OCI-LY7 (cell line): ENCODE results near the gene PET117. TPM values are rescaled to one million over a fixed set of nuclear protein-coding genes. Genes with fewer than 3 reads are reported as not detected.

ENCODE experiments used
- BruUV-seq: library from RNA; stranded (reverse); fragments of 400-500 nt; replicated peaks from 2 replicates; lab custom pipeline; 2021; lab: Mats Ljungman, UMichigan
- CTCF ChIA-PET: fragments of 300-600 bp; sonication (Branson Sonifier 250); formaldehyde crosslinking; loops from one replicate; lab custom pipeline; 2022; ENCODE audit warnings: antibody characterized with exemption; ENCODE audit not compliant: unreplicated experiment; lab: Charles Lee
- POLR2A ChIA-PET: fragments of 300-600 bp; sonication (Branson Sonifier 250); formaldehyde crosslinking; loops from one replicate; lab custom pipeline; 2022; ENCODE audit warnings: antibody characterized with exemption; lab: Charles Lee
- DNase-seq: peaks from one replicate; pipeline ENCODE4 v3.0.0-alpha.2; 2015; ENCODE audit warnings: low spot score
- H2AFZ ChIP-seq: fragments of 200-600 bp; sonication (generic), shearing (Covaris generic); 2 replicates; pipeline ENCODE4 v1.6.1; 2014; ENCODE audit warnings: mild to moderate bottlenecking, antibody characterized with exemption, low read length, moderate library complexity
- H3K27ac ChIP-seq: fragments of 200-600 bp; sonication (generic); 2 replicates; pipeline ENCODE4 v1.5.1; 2014; ENCODE audit warnings: mixed run types, low read depth, mild to moderate bottlenecking, moderate library complexity, low read length, inconsistent platforms; ENCODE audit not compliant: poor library complexity, severe bottlenecking
- H3K36me3 ChIP-seq: fragments of 200-600 bp; sonication (generic); 2 replicates; pipeline ENCODE4 v1.6.1; 2014; ENCODE audit warnings: mild to moderate bottlenecking, antibody characterized with exemption, low read length, moderate library complexity, mixed read lengths; ENCODE audit not compliant: insufficient read depth
- H3K4me1 ChIP-seq: fragments of 200-600 bp; sonication (generic); 2 replicates; pipeline ENCODE4 v1.5.1; 2014; ENCODE audit warnings: mild to moderate bottlenecking, low read length; ENCODE audit not compliant: insufficient read depth, poor library complexity, severe bottlenecking
- H3K4me2 ChIP-seq: fragments of 200-600 bp; sonication (generic); 2 replicates; pipeline ENCODE4 v1.6.1; 2014; ENCODE audit warnings: mild to moderate bottlenecking, low read length
- H3K4me3 ChIP-seq: fragments of 200-600 bp; sonication (generic); 2 replicates; pipeline ENCODE4 v1.5.1; 2014; ENCODE audit warnings: mild to moderate bottlenecking, low read depth, low read length; ENCODE audit not compliant: poor library complexity, severe bottlenecking
- H3K79me2 ChIP-seq: fragments of 200-600 bp; sonication (generic); 2 replicates; pipeline ENCODE4 v1.6.1; 2016; ENCODE audit warnings: low read depth, mild to moderate bottlenecking, low read length, moderate library complexity, mixed read lengths; ENCODE audit not compliant: insufficient read depth
- H3K9me2 ChIP-seq: fragments of 200-600 bp; sonication (generic); 2 replicates; pipeline ENCODE4 v1.6.1; 2016; ENCODE audit warnings: mild to moderate bottlenecking, low read length, mixed read lengths; ENCODE audit not compliant: insufficient read depth
- H3K9me3 ChIP-seq: fragments of 200-600 bp; sonication (generic); 2 replicates; pipeline ENCODE4 v1.6.1; 2014; ENCODE audit warnings: mild to moderate bottlenecking, mixed run types, low read length, mixed read lengths
- H4K20me1 ChIP-seq: fragments of 200-600 bp; sonication (generic); 2 replicates; pipeline ENCODE4 v1.6.1; 2014; ENCODE audit warnings: mild to moderate bottlenecking, antibody characterized with exemption, low read length, moderate library complexity, mixed read lengths; ENCODE audit not compliant: insufficient read depth
- CTCF ChIP-seq: fragments of 200-600 bp; sonication (generic); conservative IDR thresholded peaks from 2 replicates; pipeline ENCODE4 v1.5.1; 2014; ENCODE audit warnings: mild to moderate bottlenecking, antibody characterized with exemption, low read length, moderate library complexity, mixed read lengths
- EZH2phosphoT487 ChIP-seq: fragments of 200-600 bp; sonication (generic); IDR thresholded peaks from 2 replicates; pipeline ENCODE4 v1.6.1; 2018; ENCODE audit warnings: low read depth, borderline replicate concordance, mild to moderate bottlenecking, mixed run types, antibody characterized with exemption, low read length, moderate library complexity, mixed read lengths
- intact Hi-C: fragments of 100-400 bp; cut with micrococcal nuclease; formaldehyde crosslinking; loops from one replicate; pipeline ENCODE4 v1.10.0; 2022; ENCODE audit not compliant: unreplicated experiment
- total RNA-seq, 2 experiments: library from RNA; depleted of rRNA in 1 of 2; stranded (reverse); fragments of >200 nt in 1 of 2; shearing (Covaris generic) in 1 of 2; gene quantifications; 2 replicates each; pipeline ENCODE4 v1.2.3, GENCODE V29; 2014 to 2022

PET117 gene
- total RNA-seq, 2 experiments from 2014 or later: 13.1 to 20.9 TPM

- Histone ChIP-seq H3K4me3 (no peak overlapping the region), H2AFZ (no peak overlapping the region), H4K20me1 (no peaks in the 10 kb centered on the region; the same call in 1 of the 2 replicates), H3K9me2 (no peaks in the 10 kb centered on the region), H3K4me2 (no peak overlapping the region), H3K27ac (no peak overlapping the region), H3K79me2 (peaks cover 11% of the 10 kb centered on the region; the same call in 1 of the 2 replicates), H3K9me3 (no peaks in the 10 kb centered on the region), H3K36me3 (peaks cover 72% of the 10 kb centered on the region), H3K4me1 (no peaks in the 10 kb centered on the region)
- no peak for DNase-seq
- ChIA-PET CTCF (no interaction called here), POLR2A (interaction anchor here (0.8 to 1.1 kb wide), 4 partner anchors 9 to 26 kb away, joined by 3 to 6 read pairs (median 4); no protein-coding TSS in a partner anchor)
- BruUV-seq: no TSS peak
- TF ChIP-seq CTCF (no peak), EZH2phosphoT487 (no peak)
- intact Hi-C loops: no loop called here
These were observed 29.3 kb downstream of the PET117 start for GRCh38 chr20:18166950-18167349.

- intact Hi-C loops: no loop called here
- Histone ChIP-seq H3K9me2 (no peaks in the 10 kb centered on the region), H3K79me2 (peaks cover 7% of the 10 kb centered on the region; the same call in 1 of the 2 replicates), H3K4me2 (no peak overlapping the region), H3K4me3 (no peak overlapping the region), H3K9me3 (no peaks in the 10 kb centered on the region), H2AFZ (no peak overlapping the region), H3K27ac (no peak overlapping the region), H3K36me3 (peaks cover 58% of the 10 kb centered on the region), H3K4me1 (no peaks in the 10 kb centered on the region), H4K20me1 (no peaks in the 10 kb centered on the region)
- ChIA-PET CTCF (no interaction called here), POLR2A (interaction anchor here (0.7 kb wide), 1 partner anchor 139 kb away, joined by 3 read pairs; no protein-coding TSS in a partner anchor)
- no TSS peak for BruUV-seq
- DNase-seq: no peak
- TF ChIP-seq CTCF (no peak), EZH2phosphoT487 (no peak)
These were observed 34.7 kb downstream of the PET117 start for GRCh38 chr20:18172379-18172778.

GRCh38 chr20:18174906-18175683 lies 37.4 kb downstream of the PET117 start:
- ChIA-PET POLR2A (no interaction called here), CTCF (no interaction called here)
- TF ChIP-seq EZH2phosphoT487 (no peak), CTCF (no peak)
- Histone ChIP-seq H2AFZ (no peak overlapping the region), H3K36me3 (peaks cover 55% of the 10 kb centered on the region), H3K4me2 (no peak overlapping the region), H3K4me3 (no peak overlapping the region), H3K79me2 (no peaks in the 10 kb centered on the region), H3K9me2 (no peaks in the 10 kb centered on the region), H3K4me1 (no peaks in the 10 kb centered on the region), H3K9me3 (no peaks in the 10 kb centered on the region), H3K27ac (no peak overlapping the region), H4K20me1 (no peaks in the 10 kb centered on the region)
- no TSS peak for BruUV-seq
- no peak for DNase-seq
- intact Hi-C loops: no loop called here
